Fibroblast of skin of right biceps (primary cell): ENCODE results near the gene GPC6.
A peak's percentile ranks its signal among the peaks of the same experiment; 100 is the strongest.

Experiments used
- DNase-seq: peaks from one replicate; pipeline ENCODE4 v3.0.0-alpha.2; 2013

The GPC6 gene

GRCh38 chr13:93325303-93326233 is 99.0 kb downstream of the GPC6 start:
- no peak for DNase-seq

DNA sequence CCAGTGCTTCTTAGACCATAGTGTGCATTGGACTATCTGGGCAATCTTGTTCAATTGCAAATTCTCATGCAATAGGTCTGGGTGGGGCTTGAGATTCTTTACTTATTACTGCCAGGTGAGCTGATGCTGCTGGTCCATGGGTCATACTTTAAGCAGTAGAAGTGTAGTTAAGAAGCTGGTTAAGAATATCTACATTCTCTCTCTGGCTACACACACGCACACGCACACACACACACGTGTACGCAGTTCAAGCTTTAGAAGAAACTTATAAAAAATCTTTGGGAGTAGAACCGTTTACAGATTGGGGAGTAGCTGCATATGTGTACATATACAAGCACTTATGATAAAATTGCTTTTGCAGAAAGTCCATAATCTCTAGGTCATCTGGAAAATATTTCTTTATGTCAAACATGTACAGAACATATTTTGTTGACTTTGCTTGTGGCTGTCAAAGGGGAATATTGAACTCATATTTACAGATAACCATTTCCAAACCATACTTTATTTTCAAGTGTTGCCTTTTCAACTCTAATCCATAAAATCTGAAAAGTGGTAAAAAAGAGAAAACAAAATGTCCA is 99.7 kb downstream of the GPC6 start:
- no peak for DNase-seq

GRCh38 chr13:93328943-93329342 is 102.3 kb downstream of the GPC6 start:
- no peak for DNase-seq

- DNase-seq, result no peak
These were observed 110.1 kb downstream of the GPC6 start for GRCh38 chr13:93336728-93337127.

GRCh38 chr13:93338030-93338429 is 111.4 kb downstream of the GPC6 start:
- no peak for DNase-seq

DNA sequence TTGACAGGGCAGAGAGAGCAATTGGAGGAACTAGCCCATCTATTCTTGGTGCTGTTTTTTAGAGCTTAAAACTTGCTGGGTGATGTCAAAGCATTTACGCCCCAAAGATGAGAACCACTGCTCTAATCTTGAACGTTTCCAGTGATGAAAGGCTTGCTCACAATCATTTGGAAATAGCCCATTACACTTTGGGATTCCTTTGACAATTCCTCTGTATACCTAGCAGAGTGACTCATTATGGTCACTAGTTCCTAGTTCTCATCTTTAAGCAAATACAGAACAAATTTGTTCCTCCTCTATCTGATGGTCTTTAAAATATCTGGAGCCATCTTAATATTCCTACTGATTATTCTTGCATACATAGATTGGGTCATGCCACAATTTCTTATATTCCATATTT is 112.3 kb downstream of the GPC6 start:
- DNase-seq, result peak; percentile 19

DNA sequence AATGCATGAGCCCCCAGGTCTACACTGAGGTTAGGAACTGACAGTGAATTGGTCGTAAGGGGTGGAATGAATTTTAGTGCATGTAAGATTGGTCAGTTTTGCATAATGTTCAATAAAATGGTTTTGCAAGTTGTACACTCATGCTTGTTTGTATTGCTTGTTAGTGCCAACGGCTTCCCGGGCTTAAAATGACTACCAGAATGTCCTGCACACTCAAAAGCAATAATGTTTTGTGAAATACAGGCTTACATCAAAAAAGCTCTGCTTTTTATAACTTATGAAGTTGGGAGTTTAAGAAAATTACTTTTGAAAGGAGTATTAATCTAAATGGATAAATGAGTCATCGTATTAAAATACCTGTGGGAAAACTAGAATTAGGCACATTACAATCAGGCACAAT is 112.9 kb downstream of the GPC6 start:
- no peak for DNase-seq

GRCh38 chr13:93341517-93341916 is 114.9 kb downstream of the GPC6 start:
- DNase-seq, result no peak

DNA sequence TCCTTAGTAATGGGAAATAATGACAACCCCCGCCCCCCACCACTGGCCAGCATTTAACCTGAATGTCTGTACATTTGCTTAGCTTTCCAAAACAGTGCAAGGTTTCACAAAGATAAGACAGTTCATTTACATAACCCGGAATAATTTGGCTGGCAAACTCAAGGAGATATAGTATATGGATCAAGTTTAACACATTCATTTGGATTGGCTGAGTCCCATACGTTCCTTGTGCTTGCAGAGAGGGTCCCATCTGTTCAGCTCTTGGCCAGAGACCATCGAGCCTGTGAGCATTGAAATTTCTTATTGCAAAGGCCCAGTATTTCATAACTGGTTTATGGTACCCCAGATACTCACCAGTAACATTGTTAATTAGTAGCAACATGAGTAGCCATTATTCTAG is 116.5 kb downstream of the GPC6 start:
- no peak for DNase-seq

DNA sequence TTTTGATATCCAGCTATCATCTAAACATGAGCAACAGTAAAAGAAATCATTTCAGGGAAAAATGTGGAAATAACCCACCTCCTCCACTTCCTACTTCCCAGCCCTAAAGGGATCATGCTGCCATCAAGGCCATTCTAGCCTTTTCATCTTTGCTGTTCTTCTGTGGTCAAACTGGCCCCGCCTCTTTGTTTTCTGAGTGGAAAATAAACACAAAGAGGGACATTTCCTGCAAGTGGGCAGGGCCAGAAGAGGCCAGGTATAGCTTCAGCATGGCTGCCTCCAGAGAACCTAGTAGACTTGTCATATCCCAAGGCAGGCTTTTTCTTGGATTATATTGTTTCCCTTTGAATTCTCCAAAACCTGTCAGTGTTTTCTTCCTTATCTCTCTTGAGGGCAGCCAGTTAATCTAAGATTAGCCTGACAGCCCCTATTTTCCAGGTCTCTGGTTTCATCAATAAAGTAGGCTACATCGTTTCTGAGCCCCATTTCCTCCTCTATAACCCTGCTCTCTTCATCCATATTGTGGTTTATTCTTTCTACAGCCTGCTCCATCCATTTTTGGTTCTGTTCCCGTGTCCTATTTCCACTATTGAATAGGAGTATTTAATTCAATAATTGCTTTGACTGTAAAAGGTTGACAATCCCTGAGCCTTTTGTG is 117.6 kb downstream of the GPC6 start:
- no peak for DNase-seq

DNA sequence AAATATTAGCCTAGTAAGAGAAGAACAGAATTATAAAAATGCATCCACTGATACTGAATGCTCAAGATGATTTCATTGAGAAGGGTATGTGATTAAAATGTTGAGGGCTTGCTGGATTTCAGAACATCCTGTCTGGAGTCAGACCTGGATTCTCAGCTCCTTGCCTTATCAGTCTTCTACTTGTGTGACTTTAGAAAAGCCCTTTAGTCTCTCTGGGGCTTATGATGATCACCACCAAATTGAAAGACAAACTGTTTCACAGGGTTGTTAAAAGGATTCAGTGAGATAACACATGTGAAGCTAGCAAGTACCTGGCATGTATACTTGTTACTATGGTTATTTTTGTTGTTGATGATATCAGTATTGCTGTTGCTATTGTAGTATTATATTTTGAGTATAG is 118.4 kb downstream of the GPC6 start:
- DNase-seq, result no peak

- DNase-seq, result peak; percentile 46
These were observed 119.2 kb downstream of the GPC6 start for GRCh38 chr13:93345770-93346169.

GRCh38 chr13:93352616-93353015 is 126.0 kb downstream of the GPC6 start:
- no peak for DNase-seq

GRCh38 chr13:93355094-93355493 is 128.5 kb downstream of the GPC6 start:
- no peak for DNase-seq

DNA sequence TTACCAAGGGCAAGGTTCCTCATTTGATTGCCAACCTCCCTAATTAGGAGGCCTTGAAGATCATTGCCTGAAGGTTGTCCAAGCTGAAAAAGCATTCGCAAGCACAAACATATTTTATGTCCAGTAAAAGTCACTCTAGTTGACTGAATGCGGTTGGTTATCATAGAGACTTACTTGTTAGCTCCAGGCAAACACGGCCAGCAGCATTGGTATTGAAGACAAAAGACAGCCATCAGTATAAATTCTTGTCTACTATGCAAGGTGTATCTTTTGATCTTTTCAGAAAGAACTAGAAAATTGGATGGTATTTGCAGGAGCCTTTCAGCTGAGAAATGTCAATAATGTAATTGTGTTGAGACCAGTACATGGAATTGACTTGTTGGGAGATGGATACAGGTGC is 129.9 kb downstream of the GPC6 start:
- no peak for DNase-seq

DNA sequence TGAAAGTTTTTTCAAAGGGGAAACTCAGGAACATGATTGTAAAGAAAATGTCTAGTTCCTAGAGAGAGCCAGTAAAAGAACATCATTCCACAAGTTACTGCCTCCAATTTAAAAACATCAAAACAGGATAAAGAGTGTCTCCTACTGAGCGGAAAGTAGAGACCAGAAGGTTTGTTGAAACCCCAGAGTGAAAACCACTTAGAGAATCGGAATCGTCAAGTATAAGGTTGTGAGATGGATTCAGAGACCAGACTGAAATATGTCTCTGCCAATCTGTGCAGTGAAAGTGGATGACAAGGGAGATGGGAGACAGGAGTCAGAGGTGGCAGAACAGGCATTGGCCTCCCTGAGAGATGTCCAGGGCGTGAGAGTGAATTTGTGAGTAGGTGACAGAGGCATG is 133.4 kb downstream of the GPC6 start:
- DNase-seq, result no peak

- DNase-seq, result no peak
These were observed 135.1 kb downstream of the GPC6 start for GRCh38 chr13:93361703-93362102.

GRCh38 chr13:93364166-93364565 is 137.6 kb downstream of the GPC6 start:
- peak; percentile 80 for DNase-seq

DNA sequence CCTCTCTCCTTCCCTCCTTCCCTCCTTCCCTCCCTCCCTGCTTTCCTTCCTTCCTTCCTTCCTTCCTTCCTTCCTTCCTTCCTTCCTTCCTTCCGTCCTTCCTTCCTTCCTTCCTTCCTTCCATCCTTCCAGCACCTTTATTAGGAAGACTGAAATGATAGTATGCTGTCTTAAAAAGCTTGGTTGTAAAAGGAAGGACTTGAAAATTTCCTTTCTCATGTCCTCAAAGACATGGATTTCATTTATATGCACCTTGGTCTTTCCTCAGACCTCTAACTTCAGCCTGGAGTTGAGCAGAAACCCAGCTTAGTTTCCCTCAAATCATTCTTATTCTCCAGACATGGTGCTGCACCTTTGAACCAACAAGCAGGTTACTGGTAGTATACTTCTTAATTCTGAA is 141.7 kb downstream of the GPC6 start:
- DNase-seq, result no peak

DNA sequence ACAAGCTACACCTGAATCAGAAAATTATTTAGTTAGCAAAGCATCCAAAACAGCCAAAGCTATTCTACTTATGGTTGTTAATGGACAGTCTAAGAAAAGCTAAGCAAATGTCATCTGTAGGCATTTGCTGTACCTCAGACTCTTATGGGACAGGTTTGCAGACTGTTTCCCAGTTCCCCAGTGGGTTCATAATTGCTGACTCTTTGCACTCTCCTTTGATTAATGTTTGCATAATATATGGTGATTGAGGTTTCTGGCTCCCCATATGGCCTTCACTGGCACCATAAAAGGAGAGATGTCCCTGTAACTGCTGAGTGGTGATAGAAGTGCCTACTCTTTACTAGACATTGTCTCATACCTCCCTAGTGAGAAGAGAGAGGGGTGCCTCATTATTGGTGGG is 142.1 kb downstream of the GPC6 start:
- no peak for DNase-seq

- DNase-seq, result no peak
These were observed 146.2 kb downstream of the GPC6 start for GRCh38 chr13:93372856-93373255.

- no peak for DNase-seq
These were observed 148.9 kb downstream of the GPC6 start for GRCh38 chr13:93375491-93375890.

DNA sequence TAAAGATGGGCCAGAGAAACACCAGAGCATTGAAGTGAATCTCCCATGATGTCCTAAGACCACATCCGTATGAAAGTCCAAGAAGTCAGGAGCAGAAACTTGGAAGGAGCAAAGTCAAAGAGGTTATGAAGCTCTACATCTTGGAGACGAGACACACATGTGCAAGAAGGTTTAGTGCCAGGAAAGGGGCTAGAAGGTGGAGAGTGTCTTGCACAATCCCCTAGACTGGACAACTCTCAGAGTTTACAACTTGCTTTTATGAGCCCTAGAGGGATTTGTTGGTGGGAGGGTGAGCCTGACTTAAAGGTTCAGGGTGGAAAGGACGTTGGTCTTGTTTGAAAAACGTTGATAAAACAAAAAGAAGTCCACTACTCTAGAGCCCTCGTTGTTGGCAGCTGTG is 150.6 kb downstream of the GPC6 start:
- no peak for DNase-seq

GRCh38 chr13:93378184-93378583 is 151.6 kb downstream of the GPC6 start:
- DNase-seq, result no peak
